ENCODE data around the gene CLIP1.

CLIP1 gene

GRCh38 chr12:122235741-122236140 lies 186.7 kb downstream of the CLIP1 start:
- Histone ChIP-seq H3K4me2 (ENCODE audit: low read depth, low read length, poor library complexity, severe bottlenecking) (no peak overlapping the region), H3F3A (ENCODE audit: insufficient read depth) (no peaks in the 10 kb centered on the region), H4K20me1 (ENCODE audit: low read depth, low read length) (no peaks in the 10 kb centered on the region), H3K36me3 (ENCODE audit: low read length) (peaks cover 2% of the 10 kb centered on the region; the same call in 1 of the 2 replicates), H3K4me3 (ENCODE audit: insufficient read depth, low read length, poor library complexity, severe bottlenecking) (no peak overlapping the region), H3K9me3 (ENCODE audit: insufficient read depth, low read length) (no peaks in the 10 kb centered on the region), H2AFZ (ENCODE audit: low read depth, low read length, severe bottlenecking) (no peak overlapping the region), H3K9ac (ENCODE audit: low read length) (no peak overlapping the region), H3K9me2 (replicated peaks; ENCODE audit: insufficient read depth, low read length) (no peaks in the 10 kb centered on the region), H3K27ac (ENCODE audit: low read depth, low read length) (no peak overlapping the region), H3K27me3 (ENCODE audit: low read length) (no peaks in the 10 kb centered on the region), H3K79me2 (ENCODE audit: insufficient read depth, low read length) (no peaks in the 10 kb centered on the region)
- no peak for TF ChIP-seq EZH2phosphoT487 (conservative IDR thresholded peaks at IDR 0.05; ENCODE audit: low read length)
- TF ChIP-seq, protein P1, sequence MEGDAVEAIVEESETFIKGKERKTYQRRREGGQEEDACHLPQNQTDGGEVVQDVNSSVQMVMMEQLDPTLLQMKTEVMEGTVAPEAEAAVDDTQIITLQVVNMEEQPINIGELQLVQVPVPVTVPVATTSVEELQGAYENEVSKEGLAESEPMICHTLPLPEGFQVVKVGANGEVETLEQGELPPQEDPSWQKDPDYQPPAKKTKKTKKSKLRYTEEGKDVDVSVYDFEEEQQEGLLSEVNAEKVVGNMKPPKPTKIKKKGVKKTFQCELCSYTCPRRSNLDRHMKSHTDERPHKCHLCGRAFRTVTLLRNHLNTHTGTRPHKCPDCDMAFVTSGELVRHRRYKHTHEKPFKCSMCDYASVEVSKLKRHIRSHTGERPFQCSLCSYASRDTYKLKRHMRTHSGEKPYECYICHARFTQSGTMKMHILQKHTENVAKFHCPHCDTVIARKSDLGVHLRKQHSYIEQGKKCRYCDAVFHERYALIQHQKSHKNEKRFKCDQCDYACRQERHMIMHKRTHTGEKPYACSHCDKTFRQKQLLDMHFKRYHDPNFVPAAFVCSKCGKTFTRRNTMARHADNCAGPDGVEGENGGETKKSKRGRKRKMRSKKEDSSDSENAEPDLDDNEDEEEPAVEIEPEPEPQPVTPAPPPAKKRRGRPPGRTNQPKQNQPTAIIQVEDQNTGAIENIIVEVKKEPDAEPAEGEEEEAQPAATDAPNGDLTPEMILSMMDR (IDR thresholded peaks at IDR 0.05; ENCODE audit: insufficient read depth, low read length, poor library complexity, severe bottlenecking) = no peak

DNA sequence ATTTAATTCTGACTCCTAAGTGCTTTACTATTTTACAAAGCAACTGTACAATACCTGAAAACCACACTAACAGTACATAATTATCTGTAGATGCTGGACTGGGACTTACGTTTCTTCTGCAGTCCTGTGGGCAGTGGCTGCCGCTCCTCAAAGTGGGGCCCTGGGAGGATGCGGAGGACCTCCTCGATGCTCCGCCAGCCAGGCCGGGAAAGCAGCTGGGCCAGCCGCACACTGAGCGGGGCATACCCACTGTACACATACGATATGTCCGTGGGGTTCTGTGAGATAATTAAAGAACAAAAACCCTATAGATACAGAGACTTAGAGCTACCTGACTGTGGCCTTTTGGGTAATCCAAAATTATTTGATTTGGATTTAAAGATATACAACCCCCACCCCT lies 189.8 kb downstream of the CLIP1 start:
- TF ChIP-seq, protein P1 (IDR thresholded peaks at IDR 0.05; ENCODE audit: insufficient read depth, low read length, poor library complexity, severe bottlenecking) = no peak
- TF ChIP-seq EZH2phosphoT487 (conservative IDR thresholded peaks at IDR 0.05; ENCODE audit: low read length) = no peak
- Histone ChIP-seq H2AFZ (ENCODE audit: low read depth, low read length, severe bottlenecking) (no peak overlapping the region), H3K9me3 (ENCODE audit: insufficient read depth, low read length) (no peaks in the 10 kb centered on the region), H4K20me1 (ENCODE audit: low read depth, low read length) (no peaks in the 10 kb centered on the region), H3K36me3 (ENCODE audit: low read length) (peaks cover 2% of the 10 kb centered on the region; the same call in 1 of the 2 replicates), H3F3A (ENCODE audit: insufficient read depth) (peaks cover 3% of the 10 kb centered on the region; the same call in 1 of the 2 replicates), H3K27ac (ENCODE audit: low read depth, low read length) (no peak overlapping the region), H3K9ac (ENCODE audit: low read length) (no peak overlapping the region), H3K79me2 (ENCODE audit: insufficient read depth, low read length) (no peaks in the 10 kb centered on the region), H3K9me2 (replicated peaks; ENCODE audit: insufficient read depth, low read length) (no peaks in the 10 kb centered on the region), H3K27me3 (ENCODE audit: low read length) (no peaks in the 10 kb centered on the region), H3K4me3 (ENCODE audit: insufficient read depth, low read length, poor library complexity, severe bottlenecking) (no peak overlapping the region), H3K4me2 (ENCODE audit: low read depth, low read length, poor library complexity, severe bottlenecking) (no peak overlapping the region)

DNA sequence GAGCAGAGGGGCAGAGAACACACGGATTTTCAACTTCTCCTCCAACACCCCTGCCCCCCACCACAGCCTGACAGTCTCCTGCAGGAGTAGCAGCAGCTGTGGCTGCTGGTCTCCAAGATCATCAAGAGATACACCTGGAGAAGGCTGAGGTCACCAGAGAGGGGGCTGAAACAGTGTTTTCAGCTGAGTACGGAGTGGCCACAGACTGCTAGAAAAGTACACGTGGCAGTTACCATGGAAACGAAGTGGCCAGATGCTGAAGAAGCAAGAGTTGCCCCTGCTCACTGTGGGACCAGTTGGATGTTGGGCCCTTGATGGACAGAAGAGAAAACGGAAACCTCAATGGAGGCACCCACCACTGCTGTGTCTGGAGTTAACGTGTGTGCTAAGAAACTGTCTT lies 191.7 kb downstream of the CLIP1 start:
- Histone ChIP-seq H3F3A (ENCODE audit: insufficient read depth) (peaks cover 3% of the 10 kb centered on the region; the same call in 1 of the 2 replicates), H3K4me2 (ENCODE audit: low read depth, low read length, poor library complexity, severe bottlenecking) (no peak overlapping the region), H3K9me2 (replicated peaks; ENCODE audit: insufficient read depth, low read length) (no peaks in the 10 kb centered on the region), H3K9ac (ENCODE audit: low read length) (no peak overlapping the region), H3K79me2 (ENCODE audit: insufficient read depth, low read length) (no peaks in the 10 kb centered on the region), H3K36me3 (ENCODE audit: low read length) (peaks cover 2% of the 10 kb centered on the region; the same call in 1 of the 2 replicates), H3K27ac (ENCODE audit: low read depth, low read length) (no peak overlapping the region), H3K9me3 (ENCODE audit: insufficient read depth, low read length) (no peaks in the 10 kb centered on the region), H4K20me1 (ENCODE audit: low read depth, low read length) (no peaks in the 10 kb centered on the region), H2AFZ (ENCODE audit: low read depth, low read length, severe bottlenecking) (no peak overlapping the region), H3K4me3 (ENCODE audit: insufficient read depth, low read length, poor library complexity, severe bottlenecking) (no peak overlapping the region), H3K27me3 (ENCODE audit: low read length) (no peaks in the 10 kb centered on the region)
- TF ChIP-seq, protein P1 (IDR thresholded peaks at IDR 0.05; ENCODE audit: insufficient read depth, low read length, poor library complexity, severe bottlenecking) = no peak
- no peak for TF ChIP-seq EZH2phosphoT487 (conservative IDR thresholded peaks at IDR 0.05; ENCODE audit: low read length)
